Suppressor macrophage treated with lipopolysaccharide for 1 hour (primary cell): Measurements from ENCODE around the gene ATP6V0E2.
A peak's percentile ranks its signal among the peaks of the same experiment; 100 is the strongest.

Source experiments
- DNase-seq, 3 donors: peaks; one replicate each; pipeline ENCODE4 v3.0.0-alpha.2; 2020 to 2022

The ATP6V0E2 gene

GRCh38 chr7:149838992-149839408 is 34.8 kb upstream of the ATP6V0E2 start:
- no peak for DNase-seq

DNA sequence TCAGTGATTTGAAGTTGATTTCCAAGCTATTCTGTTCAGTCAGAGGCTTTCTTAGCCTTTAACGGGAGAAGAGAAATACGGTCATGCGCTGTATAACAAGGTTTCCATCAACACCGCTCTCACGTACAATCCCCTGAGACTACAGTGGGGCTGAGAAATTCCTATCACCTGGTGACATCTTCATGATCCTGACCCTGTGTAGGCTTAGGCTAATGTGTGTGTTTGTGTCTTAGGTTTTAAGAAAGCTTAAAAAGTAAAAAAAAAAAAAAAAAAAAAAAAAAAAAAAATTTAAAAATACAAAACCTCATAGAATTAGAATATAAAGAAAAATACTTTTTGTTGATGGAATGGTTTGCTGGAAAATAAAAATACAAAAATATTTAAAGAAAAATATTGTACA is 33.8 kb upstream of the ATP6V0E2 start:
- no peak for DNase-seq

DNA sequence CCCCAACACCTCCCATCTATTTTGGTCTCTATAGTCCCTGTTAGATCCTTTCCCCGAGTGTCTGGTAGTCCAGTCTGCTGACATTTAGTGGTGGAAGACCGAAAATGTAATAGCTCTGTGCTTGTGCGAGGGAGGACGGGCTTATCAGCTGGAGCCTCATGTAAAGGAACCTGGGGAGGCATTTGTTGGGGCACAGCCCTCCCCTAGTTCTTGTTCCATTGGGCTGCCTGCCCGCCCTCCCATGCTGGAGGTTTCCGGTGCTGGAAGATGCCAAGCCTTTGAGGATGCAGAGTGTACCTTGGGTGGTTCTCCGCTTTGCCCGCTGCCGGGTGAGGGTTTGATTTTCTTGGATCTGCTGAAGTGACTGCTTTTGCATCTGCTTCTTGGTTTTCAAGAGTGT is 30.2 kb upstream of the ATP6V0E2 start:
- no peak for DNase-seq

GRCh38 chr7:149844445-149844844 is 29.3 kb upstream of the ATP6V0E2 start:
- no peak for DNase-seq

DNA sequence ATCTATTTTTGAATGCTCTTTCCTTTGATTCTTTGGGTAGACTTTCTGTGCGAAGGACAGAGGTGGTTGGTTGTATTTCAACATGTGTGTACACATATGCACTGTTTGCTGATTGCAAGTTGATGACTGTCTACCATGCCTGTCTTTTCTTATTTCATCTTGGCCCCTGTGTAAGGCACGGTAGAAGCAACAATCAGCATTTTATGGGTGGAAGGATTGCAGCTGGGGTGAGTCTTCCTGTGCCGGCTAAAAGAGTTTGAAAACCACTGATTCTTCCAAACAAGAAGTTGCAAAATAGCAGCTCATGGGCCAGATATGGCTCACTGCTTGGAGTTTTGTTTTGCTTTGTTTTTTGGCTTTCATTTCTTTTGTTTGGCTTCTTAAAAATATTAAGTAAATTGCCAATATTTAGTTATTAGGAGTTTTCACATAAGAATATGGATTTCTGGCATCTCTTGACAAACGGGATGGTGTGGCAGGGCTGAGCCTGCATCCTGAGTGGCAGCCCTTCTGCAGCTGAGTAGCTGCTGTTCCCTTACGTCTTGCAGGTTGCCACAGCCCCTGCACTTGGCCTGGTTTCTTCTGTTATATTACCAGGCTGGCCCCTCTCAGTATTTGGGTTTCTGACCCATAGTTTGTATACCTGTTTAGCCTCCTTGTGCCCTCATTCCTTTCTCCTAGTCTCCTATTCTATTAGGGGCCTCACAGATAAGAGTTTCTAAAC is 28.4 kb upstream of the ATP6V0E2 start:
- DNase-seq, result peak in 1 of 3 donors; percentile 9

DNA sequence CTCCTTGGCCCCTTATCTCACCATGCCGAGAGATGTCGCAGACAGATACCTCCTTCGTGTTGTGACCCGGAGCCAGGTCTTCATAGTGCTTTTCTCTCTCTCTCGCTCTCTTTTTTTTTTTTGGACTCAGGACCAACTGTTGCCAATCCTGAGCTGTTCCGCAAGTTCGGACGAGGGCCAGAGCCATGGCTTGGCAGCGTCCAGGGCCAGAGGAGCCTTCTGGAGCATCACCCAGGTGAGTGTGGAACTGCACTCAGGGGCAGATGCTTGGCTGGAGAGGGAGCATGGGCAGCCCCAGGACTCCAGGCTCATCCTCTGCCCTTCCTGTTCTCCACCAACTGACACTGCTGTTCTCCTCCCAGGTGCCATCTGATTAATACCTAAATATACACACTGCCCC is 27.7 kb upstream of the ATP6V0E2 start:
- DNase-seq, result no peak

GRCh38 chr7:149846436-149847046 is 27.2 kb upstream of the ATP6V0E2 start:
- peak; percentile 8 to 39 (median 22) for DNase-seq

DNA sequence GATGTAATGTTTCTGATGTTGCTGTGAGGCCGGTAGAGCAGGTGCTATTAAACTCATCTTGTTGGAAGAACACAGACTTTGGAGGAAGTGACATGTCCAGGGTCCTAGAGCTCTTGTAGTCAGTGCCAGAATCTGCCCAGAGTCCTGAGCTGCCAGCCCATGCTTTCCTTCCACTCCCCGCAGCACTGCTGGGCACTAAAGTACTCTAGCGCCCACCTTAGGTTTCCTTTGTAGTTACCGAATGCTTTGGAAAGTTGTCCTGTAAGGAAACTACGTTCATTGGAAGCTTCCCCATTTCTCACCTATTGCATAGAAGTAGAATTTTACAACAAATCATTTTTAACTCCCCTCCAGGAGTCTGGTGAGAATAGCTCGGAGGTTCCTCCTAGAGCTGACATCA is 24.6 kb upstream of the ATP6V0E2 start:
- DNase-seq, result no peak

DNA sequence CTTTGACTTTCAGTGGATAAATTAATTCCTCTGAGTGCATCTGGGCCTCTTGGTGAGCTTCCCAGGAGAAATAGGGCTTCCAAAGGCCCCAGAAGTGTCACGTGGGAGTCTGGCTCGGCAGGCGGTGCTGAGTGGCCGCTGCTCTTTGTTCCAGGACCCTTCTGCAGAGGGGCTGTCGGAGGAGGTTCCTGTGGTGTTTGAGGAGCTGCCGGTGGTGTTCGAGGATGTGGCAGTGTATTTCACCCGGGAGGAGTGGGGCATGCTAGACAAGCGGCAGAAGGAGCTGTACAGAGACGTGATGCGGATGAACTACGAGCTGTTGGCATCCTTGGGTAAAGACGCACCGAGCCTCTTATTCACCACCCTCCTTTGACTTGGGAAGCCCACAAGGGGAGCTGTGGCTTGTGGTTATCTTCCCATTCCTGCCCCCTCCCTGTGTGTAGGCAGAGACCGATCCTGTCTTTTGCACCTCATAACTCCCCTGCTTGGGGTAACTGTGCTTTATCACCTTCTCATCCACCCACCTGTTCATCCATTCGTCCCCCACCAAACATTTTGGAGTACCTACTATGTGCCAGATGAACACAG is 23.7 kb upstream of the ATP6V0E2 start:
- DNase-seq, result no peak

DNA sequence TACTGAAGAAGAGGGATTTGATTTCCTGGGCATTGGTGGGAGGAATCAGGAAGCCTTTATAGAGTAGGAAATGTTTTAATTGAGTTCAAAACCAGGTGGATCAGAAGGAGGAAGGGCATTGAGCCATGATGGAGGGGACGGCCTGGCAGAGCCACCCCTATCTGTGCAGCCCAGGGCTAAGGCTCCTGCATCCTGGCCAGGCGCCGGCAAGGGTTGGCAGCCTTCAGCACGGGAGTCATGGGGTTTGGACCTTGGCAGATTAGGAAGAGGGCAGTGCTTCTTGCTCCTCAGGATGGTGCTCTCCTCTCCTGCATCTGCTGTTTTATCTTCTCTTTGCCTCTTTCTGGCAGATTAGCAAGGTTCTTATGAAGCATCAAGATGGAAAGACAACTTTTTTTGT is 23.1 kb upstream of the ATP6V0E2 start:
- no peak for DNase-seq

GRCh38 chr7:149851449-149851848 is 22.3 kb upstream of the ATP6V0E2 start:
- no peak for DNase-seq

GRCh38 chr7:149853157-149853556 is 20.6 kb upstream of the ATP6V0E2 start:
- DNase-seq, result no peak

- DNase-seq, result no peak
Measured at GRCh38 chr7:149854611-149855360, 19.0 kb upstream of the ATP6V0E2 start.

- DNase-seq, result no peak
Measured at GRCh38 chr7:149855361-149856305, 18.1 kb upstream of the ATP6V0E2 start.

DNA sequence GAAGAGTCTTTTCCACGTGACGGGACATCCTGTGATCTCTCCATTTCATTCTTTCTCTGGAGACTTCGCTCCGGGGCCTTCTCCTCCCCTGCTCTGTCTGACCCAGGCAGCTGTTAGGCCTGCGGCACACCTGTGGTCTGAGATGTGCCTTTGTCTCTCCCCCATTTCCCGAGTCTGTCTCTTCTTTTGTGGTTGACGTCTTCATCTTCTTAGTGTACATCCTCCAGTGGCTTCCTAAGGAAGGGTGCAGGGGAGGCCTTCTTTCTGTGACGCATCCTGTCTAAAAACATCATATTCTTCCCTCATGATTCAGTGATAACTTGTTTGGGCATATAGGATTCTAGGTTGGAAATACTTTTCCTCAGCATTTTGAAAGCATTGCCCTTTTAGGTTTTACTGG is 17.2 kb upstream of the ATP6V0E2 start:
- DNase-seq, result no peak

- DNase-seq, result no peak
Measured at GRCh38 chr7:149859369-149859768, 14.4 kb upstream of the ATP6V0E2 start.

DNA sequence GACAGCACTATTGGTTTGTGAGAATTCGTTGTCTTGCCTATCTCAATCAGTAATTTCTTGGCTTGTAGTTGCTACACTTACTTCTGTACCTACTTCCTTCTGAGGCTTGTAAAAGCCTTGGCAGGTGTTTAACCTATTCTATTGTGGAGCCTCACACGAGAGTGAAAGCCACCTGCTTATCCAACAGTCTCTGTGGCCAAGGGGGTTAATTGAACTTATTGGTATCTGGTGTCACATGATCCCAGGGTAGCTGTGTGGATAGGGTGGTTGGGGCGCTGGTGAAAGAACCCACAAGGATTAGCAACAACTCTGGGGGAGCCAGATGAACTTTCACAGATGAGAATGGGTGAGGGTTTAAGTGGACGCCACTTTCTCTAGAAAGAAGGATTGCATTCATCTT is 13.9 kb upstream of the ATP6V0E2 start:
- DNase-seq, result no peak

- DNase-seq, result peak in 2 of 3 donors; percentile 16 to 25
Measured at GRCh38 chr7:149860821-149861727, 12.7 kb upstream of the ATP6V0E2 start.

GRCh38 chr7:149861728-149862045 is 12.1 kb upstream of the ATP6V0E2 start:
- DNase-seq, result no peak

DNA sequence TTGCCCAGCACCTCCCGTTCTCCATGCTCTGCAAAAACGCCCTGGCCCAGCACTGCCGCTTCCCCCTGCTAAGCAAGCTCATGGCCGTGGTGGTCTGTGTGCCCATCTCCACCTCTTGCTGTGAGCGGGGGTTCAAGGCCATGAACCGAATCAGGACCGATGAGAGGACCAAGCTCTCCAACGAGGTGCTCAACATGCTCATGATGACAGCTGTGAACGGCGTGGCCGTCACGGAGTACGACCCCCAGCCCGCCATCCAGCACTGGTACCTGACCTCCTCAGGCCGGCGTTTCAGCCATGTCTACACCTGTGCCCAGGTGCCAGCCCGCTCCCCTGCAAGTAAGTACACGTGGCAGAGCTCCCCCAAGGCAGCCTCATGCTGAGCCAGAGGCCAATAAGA is 11.6 kb upstream of the ATP6V0E2 start:
- DNase-seq, result no peak

DNA sequence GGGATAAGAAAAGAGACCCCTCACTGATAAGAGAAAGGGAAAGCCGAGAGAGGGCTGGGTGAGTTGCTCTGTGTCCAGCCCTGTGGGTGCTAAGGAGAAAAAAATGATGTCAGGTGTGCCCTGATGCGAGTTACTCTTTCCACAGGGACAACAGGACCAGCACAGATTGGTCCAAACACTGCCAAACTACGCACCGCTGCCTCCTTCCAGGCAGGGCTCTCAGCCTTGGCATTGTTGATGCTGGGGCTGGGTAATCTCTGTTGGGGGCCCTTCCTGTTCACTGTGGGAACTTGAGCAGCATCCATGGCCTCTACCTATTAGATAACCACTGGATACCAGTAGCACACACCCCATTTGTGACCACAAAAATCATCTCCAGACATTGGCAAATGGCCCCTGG is 10.3 kb upstream of the ATP6V0E2 start:
- no peak for DNase-seq

- no peak for DNase-seq
Measured at GRCh38 chr7:149864023-149864422, 9.7 kb upstream of the ATP6V0E2 start.
